Loucy (cell line): ENCODE measurements around the gene RAB44.

ENCODE experiments used
- CTCF ChIP-seq: fragments of 200-600 bp; sonication (generic); conservative IDR thresholded peaks from 2 replicates; pipeline ENCODE4 v1.5.1; 2014; ENCODE audit warnings: mild to moderate bottlenecking, antibody characterized with exemption, low read length
- EZH2phosphoT487 ChIP-seq: fragments of 200-600 bp; IDR thresholded peaks from 2 replicates; pipeline ENCODE4 v1.6.1; 2018; ENCODE audit warnings: antibody characterized with exemption, mild to moderate bottlenecking, moderate library complexity, borderline replicate concordance

GRCh38 chr6:36674942-36675341, 22.7 kb upstream of the RAB44 start:
- TF ChIP-seq CTCF (no peak), EZH2phosphoT487 (no peak)
